ENCODE results near the gene HAUS8. TPM values are rescaled to one million over a fixed set of nuclear protein-coding genes. Genes with fewer than 3 reads are reported as not detected.

HAUS8 gene
- total and polyA plus RNA-seq, 10 donors: 7.7 to 24.5 (median 14.6) TPM

DNA sequence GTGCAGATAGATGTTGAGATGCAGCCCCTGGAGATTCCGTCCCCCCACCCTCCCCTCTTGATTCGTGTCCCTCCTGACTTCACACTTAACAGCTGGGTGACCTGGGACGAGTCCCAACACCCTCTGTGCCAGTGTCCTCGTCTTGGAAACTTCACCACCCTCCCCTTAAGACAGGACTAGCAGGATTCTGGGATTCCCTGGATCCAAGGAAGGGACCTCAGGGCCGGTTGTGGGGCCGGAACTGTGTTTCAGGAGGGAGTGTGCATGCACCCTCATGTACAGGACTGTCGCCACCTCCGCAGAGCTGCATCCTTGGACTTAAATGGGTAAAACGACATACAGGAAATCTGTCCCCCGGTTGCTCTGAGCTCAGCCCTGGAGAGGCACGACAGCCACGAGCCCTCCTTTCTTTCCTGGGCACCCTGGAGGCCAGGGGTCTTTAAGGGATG, 1.3 kb upstream of the HAUS8 start:
- Histone ChIP-seq H3K4me1 (peaks cover 52 to 81% (median 70%) of the 10 kb centered on the region in 6 donors), H3K4me3 (peak overlapping the region; percentile 57 to 96 (median 86)), H3K27ac (peak overlapping the region; percentile 75 to 97 (median 90)), H3K27me3 (replicated peaks in 1 of 7) (no peaks in the 10 kb centered on the region), H3K9me3 (no peaks in the 10 kb centered on the region), H3K36me3 (peaks cover 0 to 31% (median under 1%) of the 10 kb centered on the region in 6 donors)
- DNase-seq: peak; percentile 83
- intact Hi-C loops (cut with DNase I; ENCODE audit: low total_unique reads): loop anchor here (5.0 kb wide), 1 partner anchor 51 kb away; no protein-coding TSS in a partner anchor
- 0 to 2% (median 1%) methylated on average over 9 to 12 of the region's 12 CpGs for WGBS, 5 donors
- TF ChIP-seq, protein P1, sequence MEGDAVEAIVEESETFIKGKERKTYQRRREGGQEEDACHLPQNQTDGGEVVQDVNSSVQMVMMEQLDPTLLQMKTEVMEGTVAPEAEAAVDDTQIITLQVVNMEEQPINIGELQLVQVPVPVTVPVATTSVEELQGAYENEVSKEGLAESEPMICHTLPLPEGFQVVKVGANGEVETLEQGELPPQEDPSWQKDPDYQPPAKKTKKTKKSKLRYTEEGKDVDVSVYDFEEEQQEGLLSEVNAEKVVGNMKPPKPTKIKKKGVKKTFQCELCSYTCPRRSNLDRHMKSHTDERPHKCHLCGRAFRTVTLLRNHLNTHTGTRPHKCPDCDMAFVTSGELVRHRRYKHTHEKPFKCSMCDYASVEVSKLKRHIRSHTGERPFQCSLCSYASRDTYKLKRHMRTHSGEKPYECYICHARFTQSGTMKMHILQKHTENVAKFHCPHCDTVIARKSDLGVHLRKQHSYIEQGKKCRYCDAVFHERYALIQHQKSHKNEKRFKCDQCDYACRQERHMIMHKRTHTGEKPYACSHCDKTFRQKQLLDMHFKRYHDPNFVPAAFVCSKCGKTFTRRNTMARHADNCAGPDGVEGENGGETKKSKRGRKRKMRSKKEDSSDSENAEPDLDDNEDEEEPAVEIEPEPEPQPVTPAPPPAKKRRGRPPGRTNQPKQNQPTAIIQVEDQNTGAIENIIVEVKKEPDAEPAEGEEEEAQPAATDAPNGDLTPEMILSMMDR (IDR thresholded peaks at IDR 0.05 in 8 of 11, conservative IDR thresholded peaks at IDR 0.05 in 3 of 11): no peak
- peak in 1 of 3 donors; percentile 47 for TF ChIP-seq POLR2AphosphoS5 (IDR thresholded peaks at IDR 0.05)
- no peak for TF ChIP-seq POLR2A (IDR thresholded peaks at IDR 0.05)

DNA sequence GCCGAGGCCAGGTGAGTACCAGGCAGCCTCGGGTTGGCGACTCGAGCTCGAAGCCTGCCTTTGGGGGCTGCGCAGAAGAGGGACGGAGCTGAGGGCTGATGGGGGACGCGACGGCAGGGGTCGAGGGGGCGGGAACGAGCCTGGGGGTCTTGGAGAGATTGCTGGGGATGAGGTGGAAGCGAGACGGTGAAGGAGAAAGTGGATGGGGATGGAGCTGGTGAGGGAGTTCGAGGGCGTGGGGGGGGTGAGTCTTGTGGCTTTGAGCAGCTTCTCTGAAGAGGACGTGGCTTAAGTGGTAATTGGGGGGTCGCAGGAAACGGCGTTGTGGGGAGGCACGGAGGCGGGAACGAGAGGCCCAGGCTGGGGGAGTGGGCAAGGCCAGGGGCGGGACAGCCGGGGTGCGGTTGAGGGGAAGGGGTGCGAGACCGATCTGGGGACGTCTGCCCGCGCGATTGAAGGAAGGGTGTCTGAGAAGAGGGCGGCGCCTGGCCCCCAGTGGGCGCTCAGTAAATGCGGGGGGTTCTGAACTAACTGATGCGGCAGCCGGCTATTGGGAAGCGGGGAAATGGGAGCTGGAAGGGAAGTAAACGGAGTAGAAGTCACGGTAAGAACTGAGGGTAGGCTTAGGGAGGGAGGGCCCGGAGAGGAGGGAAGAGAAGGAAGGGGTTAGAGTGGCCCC, 751 bp upstream of the HAUS8 start:
- no peaks in the 10 kb centered on the region for H3K9me3 ChIP-seq
- peak; percentile 92 for DNase-seq
- peak overlapping the region; percentile 57 to 96 (median 86) for H3K4me3 ChIP-seq
- H3K27me3 ChIP-seq (replicated peaks in 1 of 7): no peaks in the 10 kb centered on the region
- TF ChIP-seq POLR2AphosphoS5 (IDR thresholded peaks at IDR 0.05) (no peak), POLR2A (IDR thresholded peaks at IDR 0.05) (no peak)
- TF ChIP-seq, protein P1 (IDR thresholded peaks at IDR 0.05 in 8 of 11, conservative IDR thresholded peaks at IDR 0.05 in 3 of 11): no peak
- H3K4me1 ChIP-seq: peaks cover 46 to 75% (median 65%) of the 10 kb centered on the region in 6 donors
- 0 to 1% (median 1%) methylated on average over 43 of the region's 43 CpGs for WGBS, 5 donors
- peak overlapping the region; percentile 75 to 97 (median 90) for H3K27ac ChIP-seq
- intact Hi-C loops (cut with DNase I; ENCODE audit: low total_unique reads): loop anchor here (5.0 kb wide), 1 partner anchor 51 kb away; no protein-coding TSS in a partner anchor
- H3K36me3 ChIP-seq: peaks cover 0 to 36% (median 6%) of the 10 kb centered on the region in 6 donors

DNA sequence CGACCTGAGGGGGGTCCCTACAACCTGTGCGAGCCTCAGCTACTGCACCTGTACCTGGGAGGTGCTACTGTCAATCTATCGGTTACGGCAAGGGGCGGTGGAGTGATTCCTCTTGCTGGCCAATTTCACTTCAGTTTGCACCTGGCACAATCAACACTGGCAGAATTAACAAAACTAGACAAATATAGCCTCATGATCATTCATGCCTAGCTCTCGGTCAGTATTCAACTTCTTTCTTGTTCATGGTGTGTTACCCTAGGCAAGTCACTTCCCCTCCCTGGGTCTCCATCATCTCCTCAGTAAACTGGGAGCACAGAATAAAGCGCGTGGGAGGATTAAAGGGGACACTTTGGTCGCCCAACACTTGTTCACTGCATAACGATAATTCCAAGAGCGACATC, 618 bp downstream of the HAUS8 start:
- 8 to 25% (median 13%) methylated on average over 11 of the region's 11 CpGs for WGBS, 5 donors
- peak overlapping the region; percentile 81 to 97 (median 90) for H3K27ac ChIP-seq
- H3K36me3 ChIP-seq: peaks cover 0 to 46% (median 11%) of the 10 kb centered on the region in 6 donors
- no peak for DNase-seq
- H3K27me3 ChIP-seq (replicated peaks in 1 of 7): no peaks in the 10 kb centered on the region
- intact Hi-C loops (cut with DNase I; ENCODE audit: low total_unique reads): loop anchor here (5.0 kb wide), 1 partner anchor 53 kb away; no protein-coding TSS in a partner anchor
- TF ChIP-seq POLR2AphosphoS5 (IDR thresholded peaks at IDR 0.05) (no peak), POLR2A (IDR thresholded peaks at IDR 0.05) (no peak)
- TF ChIP-seq, protein P1 (IDR thresholded peaks at IDR 0.05 in 8 of 11, conservative IDR thresholded peaks at IDR 0.05 in 3 of 11): no peak
- peak overlapping the region; percentile 59 to 96 (median 90) for H3K4me3 ChIP-seq
- no peaks in the 10 kb centered on the region for H3K9me3 ChIP-seq
- H3K4me1 ChIP-seq: peaks cover 38 to 71% (median 51%) of the 10 kb centered on the region in 6 donors
